ENCODE measurements around the gene TRPC4.

Gene TRPC4

DNA sequence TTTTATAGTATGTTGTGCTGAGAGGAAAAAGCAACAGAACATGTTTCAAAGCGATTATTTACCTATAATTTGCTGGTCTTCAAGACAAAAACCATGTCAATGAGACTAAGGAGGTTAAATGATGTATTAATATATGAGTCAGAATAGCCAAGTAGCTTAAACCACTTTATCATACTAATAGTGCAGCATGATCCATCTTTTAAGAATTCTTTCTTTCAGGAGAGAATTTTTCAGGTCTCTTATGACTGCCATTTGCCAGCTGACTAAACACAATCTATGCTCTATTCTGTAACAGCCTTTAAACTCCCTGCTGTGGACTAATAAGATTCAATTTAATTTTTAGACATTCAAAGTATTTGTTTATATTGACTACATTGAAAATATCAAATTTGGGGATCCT is 93.7 kb downstream of the TRPC4 start:
- DNase-seq (ENCODE audit: low spot score), result no peak
- in situ Hi-C loops (cut with MboI; ENCODE audit: low pct_unique_long_range_greater_than_20kb, low sequenced_read_pairs, unreplicated experiment), result no loop called here
- TF ChIP-seq, protein P1, sequence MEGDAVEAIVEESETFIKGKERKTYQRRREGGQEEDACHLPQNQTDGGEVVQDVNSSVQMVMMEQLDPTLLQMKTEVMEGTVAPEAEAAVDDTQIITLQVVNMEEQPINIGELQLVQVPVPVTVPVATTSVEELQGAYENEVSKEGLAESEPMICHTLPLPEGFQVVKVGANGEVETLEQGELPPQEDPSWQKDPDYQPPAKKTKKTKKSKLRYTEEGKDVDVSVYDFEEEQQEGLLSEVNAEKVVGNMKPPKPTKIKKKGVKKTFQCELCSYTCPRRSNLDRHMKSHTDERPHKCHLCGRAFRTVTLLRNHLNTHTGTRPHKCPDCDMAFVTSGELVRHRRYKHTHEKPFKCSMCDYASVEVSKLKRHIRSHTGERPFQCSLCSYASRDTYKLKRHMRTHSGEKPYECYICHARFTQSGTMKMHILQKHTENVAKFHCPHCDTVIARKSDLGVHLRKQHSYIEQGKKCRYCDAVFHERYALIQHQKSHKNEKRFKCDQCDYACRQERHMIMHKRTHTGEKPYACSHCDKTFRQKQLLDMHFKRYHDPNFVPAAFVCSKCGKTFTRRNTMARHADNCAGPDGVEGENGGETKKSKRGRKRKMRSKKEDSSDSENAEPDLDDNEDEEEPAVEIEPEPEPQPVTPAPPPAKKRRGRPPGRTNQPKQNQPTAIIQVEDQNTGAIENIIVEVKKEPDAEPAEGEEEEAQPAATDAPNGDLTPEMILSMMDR (IDR thresholded peaks at IDR 0.05; ENCODE audit: extremely low read depth, insufficient read depth, missing control alignments), result no peak

DNA sequence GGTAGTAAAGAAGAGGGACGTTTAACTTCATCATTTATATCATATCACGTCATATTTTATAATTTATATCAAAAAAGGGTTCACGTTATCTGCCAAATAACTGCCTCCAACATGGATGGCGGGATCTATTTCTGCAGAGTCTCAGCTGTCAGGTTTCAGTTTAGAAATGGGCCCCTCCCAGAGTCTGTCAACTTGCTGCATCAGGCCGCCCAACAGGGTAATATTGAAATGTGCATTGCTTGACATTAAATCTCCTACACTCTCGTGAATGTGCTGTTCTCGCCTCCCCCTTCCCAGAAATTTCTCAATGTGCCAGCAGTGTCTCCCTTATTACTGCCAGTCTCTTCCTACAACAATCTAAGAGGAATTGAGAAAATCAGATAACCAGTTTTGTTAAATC is 96.9 kb downstream of the TRPC4 start:
- TF ChIP-seq, protein P1 (IDR thresholded peaks at IDR 0.05; ENCODE audit: extremely low read depth, insufficient read depth, missing control alignments), result no peak
- DNase-seq (ENCODE audit: low spot score), result no peak
- in situ Hi-C loops (cut with MboI; ENCODE audit: low pct_unique_long_range_greater_than_20kb, low sequenced_read_pairs, unreplicated experiment), result no loop called here

DNA sequence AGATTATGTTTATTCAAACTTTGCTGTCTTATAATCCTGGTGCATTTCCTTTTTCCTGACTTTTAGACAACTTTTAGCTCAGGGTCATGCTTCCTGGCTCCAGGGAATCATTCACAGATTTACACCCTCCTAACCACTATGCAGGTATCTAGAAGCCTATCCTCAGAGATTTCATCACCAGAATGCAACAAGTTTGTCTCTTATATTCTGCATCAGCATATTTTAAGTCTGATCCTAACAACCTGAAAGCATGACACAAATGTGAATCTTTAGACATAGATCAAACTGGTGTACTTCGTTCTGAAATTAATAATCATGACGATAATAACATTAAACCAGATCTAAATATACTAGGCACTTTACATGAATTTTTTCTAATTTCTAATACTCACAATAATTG is 100.0 kb downstream of the TRPC4 start:
- no peak for DNase-seq (ENCODE audit: low spot score)
- in situ Hi-C loops (cut with MboI; ENCODE audit: low pct_unique_long_range_greater_than_20kb, low sequenced_read_pairs, unreplicated experiment), result no loop called here
- TF ChIP-seq, protein P1 (IDR thresholded peaks at IDR 0.05; ENCODE audit: extremely low read depth, insufficient read depth, missing control alignments), result no peak

DNA sequence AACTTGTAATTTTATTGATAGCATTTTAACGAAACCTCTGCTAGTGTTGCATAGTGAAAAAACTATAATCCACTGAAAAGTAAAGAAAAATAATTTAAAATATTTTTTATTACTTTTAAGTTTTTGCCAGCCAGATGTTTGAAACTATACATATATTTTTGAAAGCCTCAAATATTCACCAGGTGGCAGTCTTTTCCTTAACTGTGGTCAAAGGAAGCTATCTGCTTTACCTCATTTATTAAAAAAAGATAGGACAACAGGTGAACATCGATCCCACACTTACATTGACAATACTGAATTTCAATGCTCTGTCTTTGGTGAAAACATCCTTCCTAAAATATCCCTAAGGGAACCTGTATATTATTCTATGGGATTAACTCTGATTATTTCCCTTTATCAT is 100.5 kb downstream of the TRPC4 start:
- DNase-seq (ENCODE audit: low spot score), result no peak
- in situ Hi-C loops (cut with MboI; ENCODE audit: low pct_unique_long_range_greater_than_20kb, low sequenced_read_pairs, unreplicated experiment), result no loop called here

DNA sequence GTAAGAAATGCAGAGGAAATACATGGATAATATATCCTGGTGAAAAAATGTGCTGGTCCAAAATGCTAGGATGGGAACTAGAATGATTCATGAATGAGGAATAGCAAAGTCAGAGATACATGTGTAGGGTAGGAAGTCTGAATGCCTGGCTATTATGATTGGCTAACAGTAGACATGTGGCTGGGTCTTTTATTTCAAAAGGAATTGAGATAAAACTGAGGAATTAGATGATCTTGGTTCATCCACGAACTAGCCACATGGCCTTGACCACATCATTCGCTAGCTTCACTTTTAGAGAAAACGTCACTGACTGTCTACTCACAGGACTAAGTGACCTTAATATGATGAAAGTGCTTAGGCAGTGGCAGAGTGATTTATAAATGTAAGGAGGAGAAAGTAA is 103.1 kb downstream of the TRPC4 start:
- TF ChIP-seq, protein P1 (IDR thresholded peaks at IDR 0.05; ENCODE audit: extremely low read depth, insufficient read depth, missing control alignments), result no peak
- DNase-seq (ENCODE audit: low spot score), result no peak
- in situ Hi-C loops (cut with MboI; ENCODE audit: low pct_unique_long_range_greater_than_20kb, low sequenced_read_pairs, unreplicated experiment), result no loop called here

More for the DNA sequence above, 100.5 kb downstream of the TRPC4 start:
- TF ChIP-seq, protein P1 (IDR thresholded peaks at IDR 0.05; ENCODE audit: extremely low read depth, insufficient read depth, missing control alignments), result no peak

DNA sequence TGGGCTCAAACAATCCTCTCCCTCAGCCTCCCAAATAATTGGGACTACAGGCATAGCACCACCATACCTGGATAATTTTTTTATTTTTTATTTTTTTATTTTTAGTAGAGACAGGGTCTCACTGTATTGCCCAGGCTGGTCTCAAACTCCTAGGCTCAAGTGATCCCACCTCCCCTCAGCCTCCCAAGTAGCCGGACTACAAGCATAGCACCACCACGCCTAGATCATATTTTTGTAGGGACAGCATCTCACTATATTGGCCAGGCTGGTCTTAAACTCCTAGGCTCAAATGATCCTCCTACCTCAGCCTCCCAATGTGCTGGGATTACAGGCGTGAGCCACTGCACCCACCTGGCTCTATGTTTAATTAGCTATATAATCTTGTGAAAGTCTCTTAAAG is 114.2 kb downstream of the TRPC4 start:
- in situ Hi-C loops (cut with MboI; ENCODE audit: low pct_unique_long_range_greater_than_20kb, low sequenced_read_pairs, unreplicated experiment), result no loop called here
- TF ChIP-seq, protein P1 (IDR thresholded peaks at IDR 0.05; ENCODE audit: extremely low read depth, insufficient read depth, missing control alignments), result no peak
- DNase-seq (ENCODE audit: low spot score), result no peak

DNA sequence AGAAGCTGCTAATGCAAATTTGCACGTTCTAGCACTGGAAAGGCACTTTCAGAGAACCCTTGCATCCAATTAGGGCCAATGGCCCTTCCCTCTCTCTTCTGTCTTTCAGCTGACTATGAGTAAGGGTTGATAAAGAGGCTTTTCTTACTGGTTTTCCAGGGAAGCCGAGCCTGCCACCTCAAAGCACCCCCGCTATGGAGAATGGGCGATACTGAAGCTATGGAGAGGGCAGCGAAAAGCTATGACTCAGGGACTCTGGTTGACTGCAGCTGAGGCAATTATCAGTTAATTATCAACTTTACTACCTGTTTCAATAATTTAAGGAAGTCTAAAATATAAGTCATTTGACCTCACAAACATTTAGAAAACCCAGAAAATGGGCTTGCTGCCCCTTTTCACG is 115.8 kb downstream of the TRPC4 start:
- TF ChIP-seq, protein P1 (IDR thresholded peaks at IDR 0.05; ENCODE audit: extremely low read depth, insufficient read depth, missing control alignments), result no peak
- in situ Hi-C loops (cut with MboI; ENCODE audit: low pct_unique_long_range_greater_than_20kb, low sequenced_read_pairs, unreplicated experiment), result no loop called here
- no peak for DNase-seq (ENCODE audit: low spot score)
